ENCODE measurements around the gene PKD2.

The PKD2 gene

DNA sequence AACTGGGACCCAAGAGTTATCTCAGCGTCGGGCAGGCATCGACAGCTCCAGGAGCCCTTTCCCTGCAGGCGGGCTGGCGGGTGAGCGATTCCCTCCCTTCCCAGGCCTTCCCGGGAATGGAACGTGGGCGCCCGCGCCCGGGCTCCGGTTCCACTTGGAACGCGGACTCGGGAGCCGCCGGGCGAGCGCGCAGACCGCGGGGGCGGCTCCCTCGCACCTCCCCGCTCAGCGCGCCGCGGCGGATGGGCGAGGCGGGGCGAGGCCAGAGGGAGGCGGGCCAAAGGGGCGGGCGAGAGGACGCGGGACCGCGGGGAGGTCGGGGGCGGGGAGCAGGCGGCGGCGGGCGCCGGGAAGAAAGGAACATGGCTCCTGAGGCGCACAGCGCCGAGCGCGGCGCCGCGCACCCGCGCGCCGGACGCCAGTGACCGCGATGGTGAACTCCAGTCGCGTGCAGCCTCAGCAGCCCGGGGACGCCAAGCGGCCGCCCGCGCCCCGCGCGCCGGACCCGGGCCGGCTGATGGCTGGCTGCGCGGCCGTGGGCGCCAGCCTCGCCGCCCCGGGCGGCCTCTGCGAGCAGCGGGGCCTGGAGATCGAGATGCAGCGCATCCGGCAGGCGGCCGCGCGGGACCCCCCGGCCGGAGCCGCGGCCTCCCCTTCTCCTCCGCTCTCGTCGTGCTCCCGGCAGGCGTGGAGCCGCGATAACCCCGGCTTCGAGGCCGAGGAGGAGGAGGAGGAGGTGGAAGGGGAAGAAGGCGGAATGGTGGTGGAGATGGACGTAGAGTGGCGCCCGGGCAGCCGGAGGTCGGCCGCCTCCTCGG is at the start of gene PKD2:
TSS of gene PKD2 (plus strand) at position 332 of the 818 bp plus-strand sequence. CDS start at position 431, 99 bp downstream.
- DNase-seq: no peak

DNA sequence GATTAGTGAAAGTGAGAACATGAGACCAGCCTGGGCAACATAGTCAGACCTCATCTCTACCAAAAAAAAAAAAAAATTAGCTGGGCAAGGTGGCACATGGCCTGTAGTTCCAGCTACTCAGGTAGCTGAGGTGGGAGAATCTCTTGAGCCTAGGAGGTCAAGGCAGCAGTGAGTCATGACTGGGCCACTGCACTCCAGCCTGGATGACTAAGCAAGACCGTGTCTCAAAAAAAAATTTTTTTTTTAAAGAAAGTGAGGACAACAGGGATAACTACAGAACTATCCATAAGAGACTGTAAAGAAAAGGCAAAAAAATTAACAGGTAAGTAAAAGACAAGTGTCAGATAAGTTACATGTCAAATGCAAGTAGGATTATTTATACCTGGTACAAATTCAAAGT is 45.4 kb upstream of the PKD2 start:
- no peak for DNase-seq

DNA sequence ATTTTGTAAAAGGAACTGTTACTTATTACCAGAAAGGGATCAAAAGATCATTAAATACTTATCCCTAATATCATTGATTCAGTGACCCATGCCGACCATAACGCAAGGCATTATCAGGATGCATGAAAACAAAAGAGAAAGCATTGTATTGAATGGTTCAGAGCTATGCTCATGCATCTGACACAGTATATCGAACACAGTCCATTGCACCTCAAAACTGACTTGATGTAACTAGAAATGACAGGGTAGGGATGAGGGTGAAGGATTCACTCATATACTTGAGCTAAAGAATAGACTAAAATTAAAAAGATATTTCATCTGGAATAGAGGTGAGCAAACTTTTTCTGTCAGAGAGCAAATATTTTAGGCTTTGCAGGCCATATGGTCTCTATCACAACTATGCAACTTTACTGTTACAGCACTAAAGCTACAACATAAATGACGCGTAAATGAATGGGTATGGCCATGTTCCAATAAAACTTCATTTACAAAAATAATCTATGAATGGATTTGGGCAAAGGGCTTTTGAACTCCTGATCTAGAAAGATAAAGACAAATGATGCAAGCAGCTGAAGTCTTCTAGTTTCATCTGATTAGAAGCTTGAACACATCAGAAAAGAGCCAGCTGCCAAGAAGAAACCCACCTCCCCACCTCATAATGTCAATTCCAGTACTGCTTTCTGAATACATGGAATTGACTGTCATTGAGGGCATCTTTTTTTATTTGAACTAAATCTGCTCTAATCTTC is 44.9 kb upstream of the PKD2 start:
- no peak for DNase-seq

DNA sequence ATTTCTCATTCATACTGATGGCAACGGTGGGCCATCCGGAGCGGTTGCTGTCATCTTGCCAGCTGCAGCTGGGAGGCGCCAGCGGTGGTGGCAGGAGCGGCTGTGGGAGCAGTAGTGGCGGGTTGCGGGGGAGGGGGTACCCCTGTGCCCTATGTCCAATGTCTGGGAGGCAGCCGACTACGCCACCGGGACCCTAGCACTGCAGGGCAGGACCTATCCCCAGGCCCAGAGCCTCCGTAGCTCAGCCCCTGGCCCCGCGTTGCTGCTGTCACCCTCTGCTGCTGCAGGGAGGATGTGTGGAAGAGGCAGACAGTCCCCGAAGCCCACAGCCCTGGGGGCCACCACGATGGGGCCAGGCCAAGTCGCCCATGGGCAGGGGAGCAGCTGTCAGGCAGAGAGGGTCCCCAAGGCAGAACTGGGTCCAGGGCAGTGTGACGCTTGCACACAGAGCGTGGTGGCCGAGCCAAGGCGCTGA is 41.9 kb upstream of the PKD2 start:
- DNase-seq: no peak

DNA sequence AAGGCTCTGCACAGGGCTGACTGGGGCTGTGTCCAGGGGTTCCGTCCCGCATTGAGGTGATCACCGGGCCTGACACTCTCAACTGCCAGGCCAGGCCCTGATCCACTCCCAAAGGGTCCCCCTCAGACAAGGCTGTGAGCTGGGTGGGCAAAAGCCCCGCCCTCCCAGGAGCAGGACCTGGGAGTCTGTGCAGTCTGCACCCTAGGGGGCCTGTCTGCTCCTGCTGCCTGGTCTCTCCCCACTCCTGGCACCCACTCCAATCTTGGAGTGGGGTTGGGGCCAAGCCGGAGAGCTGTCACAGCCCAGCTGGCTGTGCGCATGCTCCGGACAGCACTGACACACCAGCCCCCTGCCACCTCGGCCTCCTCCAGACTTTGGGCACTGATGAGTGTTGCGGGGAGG is 41.3 kb upstream of the PKD2 start:
- no peak for DNase-seq

DNA sequence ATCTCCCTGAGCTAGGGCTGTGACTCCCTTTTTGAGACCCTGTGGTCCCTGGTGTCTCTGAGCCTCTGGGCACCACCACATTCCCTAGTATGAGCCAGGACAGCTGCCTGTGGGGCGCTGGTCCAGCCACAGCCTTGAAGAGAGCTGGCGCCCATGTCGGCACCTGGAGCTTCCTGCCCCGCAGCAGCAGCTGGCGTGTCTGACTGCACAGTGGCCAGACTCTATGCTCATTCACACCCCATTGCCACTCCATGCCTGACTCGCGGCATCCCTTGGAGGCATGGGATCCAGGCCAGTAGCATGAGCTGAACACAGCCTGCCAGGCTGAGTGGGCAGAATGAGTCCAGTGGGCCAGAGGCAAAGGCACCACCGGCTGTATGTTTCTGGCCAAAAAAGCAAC is 40.2 kb upstream of the PKD2 start:
- no peak for DNase-seq

DNA sequence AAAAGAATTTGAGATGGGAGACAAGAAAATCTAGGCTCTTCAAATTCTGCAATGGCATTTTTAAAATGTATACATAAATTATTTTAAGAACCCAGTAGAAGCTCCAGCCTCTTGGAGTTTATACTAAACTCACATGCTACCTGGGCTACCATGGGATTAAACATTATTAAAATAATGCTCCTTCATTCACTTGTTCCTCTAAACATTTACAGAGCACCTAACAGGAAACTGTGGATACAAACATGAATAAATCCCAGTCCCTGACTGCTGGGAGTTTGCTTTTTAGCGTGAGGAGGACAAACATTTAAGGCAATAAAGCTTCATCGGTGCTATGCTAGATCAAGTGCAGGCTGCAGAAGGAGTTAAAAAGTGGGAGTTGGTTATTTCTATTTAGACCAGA is 37.3 kb upstream of the PKD2 start:
- no peak for DNase-seq

DNA sequence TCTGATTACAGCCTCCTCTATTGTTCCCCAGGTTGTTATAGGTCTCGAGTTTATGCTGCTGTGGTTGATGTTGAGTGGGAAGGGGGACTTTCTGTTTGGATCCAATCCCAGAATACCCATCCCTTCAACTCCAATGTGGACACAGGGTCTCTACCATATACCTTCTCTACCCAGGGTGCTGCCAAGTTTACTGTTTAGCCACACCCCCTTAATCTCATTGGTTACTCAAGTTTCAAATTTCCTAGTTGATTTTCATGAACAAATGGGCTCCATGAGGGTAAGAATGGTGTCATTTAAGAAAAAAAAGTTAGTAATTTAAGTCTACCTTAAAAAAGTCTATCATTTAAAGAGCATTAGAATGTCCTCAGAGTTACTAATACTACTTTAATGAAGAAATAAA is 35.6 kb upstream of the PKD2 start:
- no peak for DNase-seq

DNA sequence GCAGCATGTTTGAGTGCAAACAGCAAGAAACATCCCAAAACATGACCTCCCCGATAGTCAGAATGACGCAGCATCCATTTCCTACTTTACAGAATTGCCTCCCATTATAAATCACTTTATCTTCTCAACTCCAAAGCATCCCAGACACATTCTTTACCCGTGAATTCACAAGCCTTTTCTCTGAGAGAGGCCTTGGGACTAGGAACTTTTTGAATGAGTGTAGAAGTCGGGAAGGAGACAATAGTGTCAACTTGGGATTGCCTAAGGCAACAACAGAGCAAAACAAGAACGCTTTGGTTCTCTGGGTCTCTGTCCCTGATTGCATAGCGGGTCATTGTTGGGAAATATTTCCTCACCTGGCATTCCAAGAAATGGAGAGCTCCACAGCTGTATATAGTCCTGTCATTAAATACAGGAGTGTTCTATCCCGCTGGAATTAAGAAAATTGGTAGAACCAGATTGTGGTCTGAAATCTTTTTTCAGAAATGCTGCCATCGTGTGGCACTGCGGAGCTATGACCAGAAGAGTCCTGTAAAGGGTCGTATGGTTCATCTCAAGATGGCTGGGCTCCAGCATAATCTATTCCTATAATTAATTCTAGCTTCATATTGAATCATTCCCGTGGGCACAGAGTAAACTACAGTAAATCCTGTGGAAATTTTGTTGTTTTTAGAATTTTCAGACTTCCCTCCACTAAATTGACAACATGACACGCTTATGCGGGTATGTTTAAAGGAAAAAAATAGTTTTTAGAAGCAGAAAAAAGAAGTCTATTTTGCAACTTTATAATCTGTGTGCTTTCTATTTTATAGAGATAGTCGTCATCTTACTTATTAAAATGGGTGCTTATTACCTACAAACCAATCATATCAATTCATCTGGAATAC is 33.9 kb upstream of the PKD2 start:
- DNase-seq: peak; percentile 30

DNA sequence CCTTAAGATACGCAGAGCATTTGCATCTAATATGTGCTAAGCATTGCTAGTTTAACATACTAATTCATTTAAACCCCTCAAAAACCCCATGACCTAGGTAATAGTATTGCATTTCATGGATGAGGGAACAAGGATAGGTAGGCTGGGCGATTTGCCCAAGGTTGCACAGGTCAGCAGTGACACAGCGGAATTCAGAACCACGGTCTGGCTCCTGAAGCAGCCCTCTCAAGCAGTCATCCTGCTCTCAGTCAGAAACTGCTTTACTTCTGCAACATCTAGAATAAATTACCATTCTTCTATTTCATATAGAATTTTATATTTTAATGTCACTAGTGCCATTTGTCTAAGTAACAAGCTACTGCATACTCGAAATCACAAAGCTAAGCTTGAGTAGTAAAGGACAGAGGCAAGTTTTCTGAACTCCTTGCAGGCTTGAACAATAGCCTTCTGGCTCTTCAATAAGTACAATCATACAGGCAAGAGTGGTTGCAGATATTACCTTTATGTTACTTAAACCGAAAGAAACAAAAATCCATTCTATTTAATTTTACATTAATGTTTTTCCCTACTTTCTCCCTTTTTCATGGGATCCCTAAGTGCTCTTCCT is 32.5 kb upstream of the PKD2 start:
- no peak for DNase-seq

DNA sequence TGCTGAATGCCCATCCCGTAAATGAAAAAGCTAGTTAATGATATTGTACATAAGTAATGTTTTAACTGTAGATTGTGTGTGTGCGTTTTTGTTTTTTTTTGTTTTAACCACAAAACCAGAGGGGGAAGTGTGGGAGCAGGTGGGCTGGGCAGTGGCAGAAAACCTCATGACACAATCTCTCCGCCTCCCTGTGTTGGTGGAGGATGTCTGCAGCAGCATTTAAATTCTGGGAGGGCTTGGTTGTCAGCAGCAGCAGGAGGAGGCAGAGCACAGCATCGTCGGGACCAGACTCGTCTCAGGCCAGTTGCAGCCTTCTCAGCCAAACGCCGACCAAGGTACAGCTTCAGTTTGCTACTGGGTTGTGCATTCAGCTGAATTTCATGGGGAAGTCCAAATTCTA is 32.0 kb upstream of the PKD2 start, which contains the start of gene SPP1:
TSS of gene SPP1 (plus strand) at position 249 of the 400 bp plus-strand sequence. CDS start 1,182 bp downstream, outside the sequence.
- no peak for DNase-seq

DNA sequence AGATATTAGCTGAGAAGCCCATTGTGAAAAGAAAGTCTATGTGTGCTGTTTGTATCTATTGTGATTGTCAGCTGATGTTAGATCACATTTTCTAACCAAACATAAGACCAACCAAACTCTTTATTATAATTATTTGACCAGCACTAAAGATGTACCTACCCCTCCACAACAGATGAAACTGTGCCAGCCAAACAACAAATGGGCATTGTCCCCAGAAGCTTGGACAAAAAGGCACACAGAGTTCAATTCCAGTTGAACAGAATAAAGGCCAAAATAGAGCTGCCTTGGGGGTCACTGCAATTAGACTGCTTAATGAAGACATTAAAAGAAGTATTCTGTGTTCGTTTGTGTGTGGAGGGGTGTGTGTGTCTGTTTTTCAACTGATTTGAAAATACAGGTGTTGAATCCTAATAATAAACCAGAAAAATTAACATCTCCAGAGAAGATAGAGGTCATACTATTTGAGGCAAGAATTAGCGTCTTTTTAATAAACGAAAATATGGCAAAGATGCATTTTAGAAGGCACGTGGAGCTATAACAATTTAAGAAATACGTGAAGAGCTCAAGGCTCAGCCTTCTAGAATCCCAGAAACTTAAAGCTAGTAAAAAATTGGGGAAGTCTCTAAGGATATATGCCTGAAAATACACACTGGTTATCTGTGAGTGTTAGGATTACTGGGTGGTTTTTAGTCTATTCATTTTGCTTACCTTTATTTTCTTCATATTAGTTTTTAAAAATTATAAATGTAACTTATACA is 29.7 kb upstream of the PKD2 start:
- no peak for DNase-seq

DNA sequence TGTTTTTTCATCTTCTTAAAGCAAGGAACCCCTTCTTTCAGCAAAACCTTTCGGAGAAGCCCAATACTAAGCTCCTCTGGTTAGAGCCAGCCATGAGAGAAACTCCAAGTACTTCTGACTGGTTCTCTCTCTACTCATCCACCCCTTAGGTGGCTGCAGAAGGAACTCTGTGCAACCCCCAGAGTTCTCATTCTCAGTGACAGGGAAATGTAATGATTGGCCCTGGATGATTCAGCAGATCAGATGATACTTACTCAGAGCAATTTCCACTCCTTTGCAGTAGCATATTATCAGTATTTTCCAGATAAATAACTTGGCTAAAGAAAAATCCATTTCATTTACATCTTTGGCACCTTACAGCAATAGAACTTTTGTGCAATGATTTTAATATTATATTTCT is 28.8 kb upstream of the PKD2 start:
- DNase-seq: no peak

DNA sequence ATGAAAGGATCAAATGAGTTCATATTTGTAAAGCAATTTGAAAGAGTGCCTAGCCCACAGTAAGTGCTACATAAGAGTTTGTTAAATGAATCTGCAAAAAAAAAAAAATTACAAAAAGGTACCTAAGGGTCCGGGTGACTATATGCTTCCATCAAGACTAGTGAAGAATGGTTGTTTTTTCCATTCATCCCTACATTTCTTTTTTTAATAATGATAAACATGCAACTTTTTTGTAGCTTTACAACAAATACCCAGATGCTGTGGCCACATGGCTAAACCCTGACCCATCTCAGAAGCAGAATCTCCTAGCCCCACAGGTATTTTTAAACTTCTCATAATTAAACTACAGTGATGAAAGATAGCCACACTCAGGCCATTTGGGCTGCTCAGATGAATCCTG is 27.6 kb upstream of the PKD2 start:
- DNase-seq: no peak

DNA sequence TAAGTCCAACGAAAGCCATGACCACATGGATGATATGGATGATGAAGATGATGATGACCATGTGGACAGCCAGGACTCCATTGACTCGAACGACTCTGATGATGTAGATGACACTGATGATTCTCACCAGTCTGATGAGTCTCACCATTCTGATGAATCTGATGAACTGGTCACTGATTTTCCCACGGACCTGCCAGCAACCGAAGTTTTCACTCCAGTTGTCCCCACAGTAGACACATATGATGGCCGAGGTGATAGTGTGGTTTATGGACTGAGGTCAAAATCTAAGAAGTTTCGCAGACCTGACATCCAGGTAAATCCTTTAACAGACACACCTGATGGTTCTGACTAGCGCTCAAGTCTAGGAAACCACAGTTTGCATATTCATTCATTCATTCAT is 25.9 kb upstream of the PKD2 start:
- DNase-seq: no peak

DNA sequence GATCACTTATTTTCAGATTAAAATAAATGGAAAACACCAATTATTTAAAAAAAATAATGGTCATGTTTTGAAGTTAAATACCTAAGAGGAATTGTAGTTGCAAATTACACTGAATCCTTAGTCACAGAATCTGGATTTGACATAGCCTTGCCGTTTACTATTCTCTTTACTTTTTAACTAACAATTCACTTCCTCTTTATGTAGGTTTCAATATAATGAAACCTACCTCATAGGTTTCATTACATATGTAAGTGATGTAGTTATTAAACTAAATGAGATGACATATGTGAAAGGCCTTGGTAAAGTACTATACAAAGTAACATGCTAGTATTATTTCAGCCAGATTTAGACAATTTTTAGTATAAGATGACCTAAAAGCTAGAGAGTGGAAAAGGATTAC is 25.4 kb upstream of the PKD2 start:
- no peak for DNase-seq

DNA sequence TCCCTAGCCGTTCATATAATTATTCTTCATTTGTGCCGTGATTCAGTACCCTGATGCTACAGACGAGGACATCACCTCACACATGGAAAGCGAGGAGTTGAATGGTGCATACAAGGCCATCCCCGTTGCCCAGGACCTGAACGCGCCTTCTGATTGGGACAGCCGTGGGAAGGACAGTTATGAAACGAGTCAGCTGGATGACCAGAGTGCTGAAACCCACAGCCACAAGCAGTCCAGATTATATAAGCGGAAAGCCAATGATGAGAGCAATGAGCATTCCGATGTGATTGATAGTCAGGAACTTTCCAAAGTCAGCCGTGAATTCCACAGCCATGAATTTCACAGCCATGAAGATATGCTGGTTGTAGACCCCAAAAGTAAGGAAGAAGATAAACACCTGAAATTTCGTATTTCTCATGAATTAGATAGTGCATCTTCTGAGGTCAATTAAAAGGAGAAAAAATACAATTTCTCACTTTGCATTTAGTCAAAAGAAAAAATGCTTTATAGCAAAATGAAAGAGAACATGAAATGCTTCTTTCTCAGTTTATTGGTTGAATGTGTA is 24.9 kb upstream of the PKD2 start:
- no peak for DNase-seq

DNA sequence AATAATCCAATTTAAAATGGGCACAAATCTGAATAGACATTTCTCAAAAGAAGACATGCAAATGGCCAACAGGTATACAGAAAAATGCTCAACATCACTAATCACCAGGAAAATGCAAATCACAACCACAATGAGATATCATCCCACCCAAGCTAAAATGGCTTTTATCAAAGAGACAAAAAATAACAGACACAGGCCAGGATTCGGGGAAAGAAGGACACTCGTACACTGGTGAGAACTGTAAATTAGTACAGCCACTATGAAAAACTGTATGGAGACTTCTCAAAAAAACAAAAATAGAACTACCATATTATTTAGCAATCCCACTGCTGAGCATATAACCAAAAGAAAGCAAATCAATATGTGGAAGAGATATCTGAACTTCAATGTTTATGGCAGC is 23.4 kb upstream of the PKD2 start:
- no peak for DNase-seq

DNA sequence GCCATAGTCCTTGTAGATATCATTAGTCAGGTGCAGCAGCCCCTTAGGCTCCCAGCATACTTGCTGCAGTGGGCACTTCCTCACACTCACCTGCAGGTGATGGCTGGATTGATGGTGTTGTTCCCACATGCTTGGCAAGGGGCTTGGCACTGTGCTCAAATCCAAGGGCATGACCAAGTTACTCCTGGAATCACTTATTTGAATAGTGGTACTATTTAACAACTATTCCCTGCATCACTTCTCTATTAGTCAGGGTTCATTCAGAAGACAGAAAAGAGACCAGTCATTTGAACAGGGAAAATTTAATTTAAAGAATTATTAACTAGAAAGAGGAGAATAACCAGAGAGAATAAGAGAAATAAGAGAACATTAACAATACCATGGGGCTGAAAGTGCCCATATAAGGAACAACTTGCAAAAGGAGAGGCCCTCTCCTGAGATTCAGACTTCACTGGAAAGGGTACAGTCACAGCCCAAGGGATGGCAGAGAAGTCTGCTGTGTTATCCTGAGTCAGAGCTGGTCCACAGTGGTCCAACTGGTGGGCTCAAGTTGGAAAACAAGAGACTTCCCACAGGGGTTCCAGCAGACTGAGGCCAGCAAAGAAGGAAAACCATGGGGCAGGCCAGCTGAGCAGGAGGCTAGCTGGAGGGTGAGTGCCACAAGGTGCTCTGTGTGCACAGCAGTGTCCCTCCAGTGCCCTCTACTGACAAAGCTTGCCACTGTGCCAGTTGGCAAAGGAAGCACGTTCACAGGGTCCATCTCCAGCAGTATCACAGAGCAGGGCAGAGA is 22.1 kb upstream of the PKD2 start:
- no peak for DNase-seq

DNA sequence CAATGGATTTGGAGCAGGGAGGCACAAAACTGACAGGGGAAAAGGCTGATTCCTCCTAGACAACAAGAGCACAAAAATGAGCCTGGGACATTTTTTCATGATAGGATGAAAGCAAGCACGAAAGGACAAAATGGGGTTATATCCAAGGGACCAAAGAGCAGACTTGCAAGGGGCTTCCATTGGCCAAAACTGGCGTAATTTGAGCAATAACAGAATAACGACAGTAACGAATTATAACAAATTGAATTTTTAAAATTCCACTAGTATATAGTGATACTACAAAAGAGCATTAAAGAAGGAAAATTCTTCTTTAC is 21.6 kb upstream of the PKD2 start:
- DNase-seq: no peak

DNA sequence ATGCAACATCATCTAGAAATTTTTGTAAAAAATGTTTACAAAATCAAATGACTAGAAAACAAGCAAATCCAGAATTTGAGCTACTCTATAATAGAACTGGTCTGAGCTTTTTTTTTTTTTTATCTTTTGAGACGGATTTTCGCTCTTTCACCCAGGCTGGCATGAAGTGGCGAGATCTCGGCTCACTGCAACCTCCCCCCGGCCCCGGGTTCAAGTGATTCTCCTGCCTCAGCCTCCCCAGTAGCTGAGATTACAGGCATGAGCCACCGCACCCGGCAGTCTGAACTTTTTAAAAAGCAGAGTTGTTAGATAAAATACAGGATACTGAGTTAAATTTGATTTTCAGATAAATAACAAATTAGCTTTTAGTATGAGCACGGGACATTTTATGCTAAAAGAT is 20.9 kb upstream of the PKD2 start:
- no peak for DNase-seq
